NCI-H526 (cell line): ENCODE results near the gene TSPAN9.

Experiments used
- DNase-seq, 2 experiments: peaks; one replicate each; lab custom pipeline; 2025; lab: John Stamatoyannopoulos, UW

TSPAN9 gene

DNA sequence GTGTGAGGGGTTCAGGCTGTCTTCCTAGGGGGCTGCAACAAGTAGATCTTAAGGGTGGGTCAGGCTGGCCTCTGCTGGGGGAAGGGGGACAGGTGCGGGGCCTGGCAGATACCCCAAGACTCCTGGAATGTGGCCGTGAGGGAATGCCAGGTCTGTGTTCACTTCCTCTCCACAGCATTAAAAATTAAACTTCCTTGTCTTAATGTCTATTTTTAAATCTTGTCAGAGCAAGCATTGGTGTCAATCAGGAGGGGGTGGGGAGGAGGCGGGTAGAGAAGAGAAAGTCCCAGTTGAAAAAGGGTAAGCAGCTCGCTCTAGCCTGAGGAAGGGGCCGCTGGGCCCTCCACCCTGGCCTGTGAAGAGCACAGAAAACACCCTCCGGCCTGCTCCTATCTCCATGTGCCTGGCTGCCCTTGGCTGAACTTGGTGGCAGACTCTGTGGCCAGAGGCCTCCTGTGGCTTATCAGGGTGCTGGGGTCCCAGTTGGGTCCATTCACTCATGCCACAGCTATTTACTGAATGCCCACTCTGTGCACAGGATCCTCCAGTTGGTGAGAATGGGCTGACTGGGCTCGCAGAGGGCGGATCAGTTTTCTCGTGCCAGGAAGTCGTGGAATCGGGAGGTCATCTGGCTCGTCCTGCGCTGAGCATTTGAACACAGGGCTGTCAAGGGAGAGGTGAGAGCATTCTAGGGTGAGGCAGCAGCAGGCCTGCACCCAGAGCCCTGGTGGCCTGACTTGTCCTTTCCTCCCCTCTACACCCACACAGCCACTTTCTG, 128.8 kb downstream of the TSPAN9 start:
- no peak for DNase-seq

DNA sequence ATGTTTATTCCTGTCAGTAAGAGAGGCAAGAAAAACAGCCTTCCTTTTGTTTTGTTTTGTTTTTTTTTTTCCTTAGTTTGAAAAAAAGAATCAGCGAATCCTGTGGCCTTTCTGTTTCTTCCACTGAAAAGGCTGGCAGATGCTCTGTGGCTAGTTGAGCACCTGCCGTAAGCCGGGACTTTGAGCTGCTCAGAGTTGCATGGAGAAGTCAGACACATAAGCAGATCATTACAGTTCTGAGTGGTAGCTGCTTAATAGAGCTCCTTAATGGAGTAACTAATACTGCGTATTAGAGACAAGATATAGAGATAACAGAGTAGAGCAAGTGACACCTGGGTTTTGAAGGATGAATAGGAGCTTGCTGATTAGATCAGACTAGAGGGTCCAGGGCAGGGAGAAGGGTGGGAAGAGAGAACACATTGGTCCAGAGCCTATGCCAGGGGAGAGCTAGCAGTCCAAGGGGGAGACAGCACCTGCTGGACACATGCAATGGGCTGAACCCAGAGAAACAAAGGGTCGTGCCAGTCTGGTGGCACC, 129.4 kb downstream of the TSPAN9 start:
- no peak for DNase-seq

DNA sequence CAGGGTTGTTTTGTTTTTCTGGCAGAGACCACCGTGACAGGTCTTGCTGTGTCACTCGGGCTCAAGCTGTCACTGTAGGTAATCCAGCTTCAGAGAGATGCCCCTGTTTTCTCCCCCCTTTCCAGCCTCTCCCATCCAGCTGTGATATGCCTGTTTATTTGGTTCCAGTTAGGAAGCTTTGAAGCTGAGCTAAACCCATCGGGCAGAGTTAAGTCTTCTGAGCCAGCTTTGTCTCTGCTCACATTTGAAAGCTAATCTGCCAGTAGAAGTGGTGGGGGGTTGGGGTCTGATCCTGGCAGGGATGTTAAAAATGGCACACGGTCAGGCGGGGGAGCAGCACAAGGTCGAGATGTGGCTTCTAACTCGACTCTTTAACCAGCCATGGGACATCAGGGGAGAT, 130.0 kb downstream of the TSPAN9 start:
- DNase-seq, result no peak

DNA sequence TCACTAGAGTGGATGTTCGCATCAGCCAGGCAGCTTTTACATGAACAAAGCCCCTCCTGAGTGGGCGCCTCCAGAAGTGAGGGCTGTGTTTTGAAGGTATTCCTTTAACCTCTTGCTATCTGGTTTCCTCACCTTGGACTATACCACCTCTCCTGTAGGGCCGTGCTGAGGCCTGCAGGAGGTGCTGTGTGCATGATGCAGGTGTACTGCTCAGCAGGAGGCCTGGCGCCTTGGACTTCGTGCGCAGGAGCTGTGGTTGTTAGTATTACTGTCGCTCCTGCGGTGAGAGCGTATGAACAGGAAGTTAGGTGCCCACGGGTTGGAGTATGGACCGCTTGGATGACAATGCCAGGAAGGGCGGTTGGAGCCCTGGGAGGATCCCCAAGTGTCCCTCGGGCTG, 130.7 kb downstream of the TSPAN9 start:
- DNase-seq, result peak in 1 of 2 experiments; percentile 67

DNA sequence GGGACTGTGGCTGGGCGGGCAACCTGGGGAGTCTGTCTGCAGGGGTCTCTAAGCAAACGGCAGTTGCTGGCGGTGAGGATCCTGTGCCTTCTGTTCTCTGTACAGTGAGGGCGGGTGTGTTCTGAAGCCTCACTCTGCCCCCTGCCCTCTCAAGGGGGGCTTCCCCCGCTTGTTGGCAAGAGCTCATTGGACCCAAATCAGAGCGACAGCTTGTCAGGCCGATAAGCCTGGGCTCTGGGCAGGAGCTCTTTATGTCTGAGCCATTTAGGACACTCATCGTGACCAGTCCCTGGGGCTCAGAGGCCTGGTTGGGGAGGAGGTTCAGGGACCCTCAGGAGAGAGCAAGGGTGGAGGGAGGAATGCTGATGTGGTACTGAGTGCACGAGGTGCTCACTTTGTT, 136.0 kb downstream of the TSPAN9 start:
- no peak for DNase-seq

DNA sequence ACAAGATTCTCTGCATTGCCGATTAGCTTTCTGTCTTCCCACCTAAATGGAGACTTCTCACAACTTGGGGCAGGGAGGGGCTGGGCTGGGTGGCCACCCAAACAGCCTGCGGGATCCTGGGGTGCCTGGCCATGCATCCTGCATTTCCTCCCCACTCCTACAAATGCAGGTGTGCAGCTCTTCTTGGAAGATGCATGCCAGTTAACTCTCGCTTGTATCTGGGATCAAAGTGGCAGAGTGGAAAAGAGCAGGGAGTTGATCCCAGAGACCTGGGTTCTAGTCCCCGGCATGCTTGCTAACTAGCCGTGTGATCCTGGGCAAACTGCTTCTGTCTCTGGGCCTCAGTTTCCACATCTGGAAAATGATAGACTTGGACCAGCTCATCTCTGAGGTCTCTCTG, 136.6 kb downstream of the TSPAN9 start:
- DNase-seq, result no peak

GRCh38 chr12:3214526-3215365, 137.6 kb downstream of the TSPAN9 start:
- DNase-seq, result peak; percentile 23 to 48

- no peak for DNase-seq
Observed at GRCh38 chr12:3215410-3215975, 138.3 kb downstream of the TSPAN9 start.

DNA sequence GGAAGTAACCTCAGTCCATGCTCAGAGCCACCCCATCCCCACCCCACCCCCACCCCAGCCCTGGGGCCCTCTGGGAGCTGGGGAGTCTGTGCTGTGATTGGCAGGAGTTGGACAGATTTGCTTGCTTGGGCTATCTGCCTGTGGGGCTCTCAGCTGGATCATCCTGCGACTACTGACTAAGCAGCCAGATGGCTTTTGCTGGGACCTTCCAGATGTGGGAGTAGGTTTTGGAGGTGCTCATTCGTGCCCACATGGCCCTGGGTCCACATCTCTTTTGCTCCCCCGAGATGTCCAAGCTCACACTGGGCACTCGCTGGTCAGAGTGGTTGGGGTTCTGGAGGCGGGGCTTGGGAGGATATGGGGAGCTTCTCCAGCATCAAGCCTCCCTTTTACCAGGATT, 138.9 kb downstream of the TSPAN9 start:
- DNase-seq, result no peak

DNA sequence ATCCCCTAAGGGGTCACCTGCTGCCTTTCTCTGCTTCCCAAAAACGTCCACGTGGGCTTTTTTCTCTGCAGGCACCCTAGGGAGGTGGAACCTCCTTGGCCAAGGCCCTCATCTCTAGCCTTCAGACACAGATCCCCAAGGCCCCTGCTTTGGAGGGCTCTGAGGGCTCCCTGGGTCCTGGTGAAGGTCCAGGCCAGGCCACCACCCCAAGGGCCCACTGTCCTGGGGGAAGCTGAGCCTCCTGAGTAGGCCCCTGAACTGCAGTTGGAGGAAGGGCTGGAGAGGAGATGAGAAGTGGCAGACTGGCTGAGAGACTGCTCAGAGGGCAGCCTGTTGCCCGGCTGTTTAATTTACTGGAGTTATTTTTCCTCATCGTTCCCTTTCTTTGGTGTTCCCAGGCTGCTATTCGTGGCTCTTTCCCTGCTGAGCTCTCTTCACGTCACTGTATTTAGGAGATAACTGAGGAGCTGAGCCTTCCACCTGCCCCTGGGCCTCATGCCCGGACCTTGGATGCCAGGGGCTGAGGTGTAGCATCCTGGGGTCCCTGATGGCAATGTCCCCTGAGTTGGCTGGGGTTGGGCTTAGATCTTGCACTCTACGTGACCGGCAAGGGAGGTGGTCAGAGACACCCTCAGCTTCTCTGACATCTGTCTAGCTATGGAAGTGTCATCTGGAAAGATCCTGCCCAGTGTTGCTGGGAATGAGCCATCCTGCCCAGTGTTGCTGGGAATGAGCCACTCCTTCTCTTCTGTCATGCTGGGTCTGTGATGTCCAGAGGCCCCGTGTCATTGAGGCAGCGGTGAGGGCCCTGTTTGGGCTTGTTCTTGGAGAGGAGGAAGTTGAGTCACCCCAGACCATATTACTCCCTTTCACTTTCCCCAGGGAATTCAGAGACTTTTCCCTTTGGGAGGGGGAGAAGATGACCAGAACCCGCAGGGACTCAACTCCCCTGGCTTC, 139.8 kb downstream of the TSPAN9 start:
- DNase-seq, result no peak

DNA sequence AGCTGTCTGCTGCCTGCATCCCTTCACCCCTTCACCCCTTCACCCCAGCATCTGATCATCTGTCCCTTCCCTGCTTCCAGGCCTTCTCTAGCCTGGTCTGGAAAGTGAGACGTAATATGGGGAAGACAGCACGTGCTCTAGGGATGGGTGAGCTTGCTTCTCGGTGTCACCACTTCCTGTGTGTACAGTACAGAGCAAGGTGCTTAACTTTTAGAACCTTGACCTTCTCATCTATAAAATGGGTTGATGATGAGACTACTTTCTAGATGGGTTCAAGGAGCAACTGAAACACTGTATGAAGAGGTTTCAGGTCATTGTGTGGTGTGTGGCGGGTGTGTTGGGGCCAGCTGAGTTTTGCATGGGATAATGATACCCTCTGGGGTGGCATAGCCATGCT, 140.5 kb downstream of the TSPAN9 start:
- no peak for DNase-seq

DNA sequence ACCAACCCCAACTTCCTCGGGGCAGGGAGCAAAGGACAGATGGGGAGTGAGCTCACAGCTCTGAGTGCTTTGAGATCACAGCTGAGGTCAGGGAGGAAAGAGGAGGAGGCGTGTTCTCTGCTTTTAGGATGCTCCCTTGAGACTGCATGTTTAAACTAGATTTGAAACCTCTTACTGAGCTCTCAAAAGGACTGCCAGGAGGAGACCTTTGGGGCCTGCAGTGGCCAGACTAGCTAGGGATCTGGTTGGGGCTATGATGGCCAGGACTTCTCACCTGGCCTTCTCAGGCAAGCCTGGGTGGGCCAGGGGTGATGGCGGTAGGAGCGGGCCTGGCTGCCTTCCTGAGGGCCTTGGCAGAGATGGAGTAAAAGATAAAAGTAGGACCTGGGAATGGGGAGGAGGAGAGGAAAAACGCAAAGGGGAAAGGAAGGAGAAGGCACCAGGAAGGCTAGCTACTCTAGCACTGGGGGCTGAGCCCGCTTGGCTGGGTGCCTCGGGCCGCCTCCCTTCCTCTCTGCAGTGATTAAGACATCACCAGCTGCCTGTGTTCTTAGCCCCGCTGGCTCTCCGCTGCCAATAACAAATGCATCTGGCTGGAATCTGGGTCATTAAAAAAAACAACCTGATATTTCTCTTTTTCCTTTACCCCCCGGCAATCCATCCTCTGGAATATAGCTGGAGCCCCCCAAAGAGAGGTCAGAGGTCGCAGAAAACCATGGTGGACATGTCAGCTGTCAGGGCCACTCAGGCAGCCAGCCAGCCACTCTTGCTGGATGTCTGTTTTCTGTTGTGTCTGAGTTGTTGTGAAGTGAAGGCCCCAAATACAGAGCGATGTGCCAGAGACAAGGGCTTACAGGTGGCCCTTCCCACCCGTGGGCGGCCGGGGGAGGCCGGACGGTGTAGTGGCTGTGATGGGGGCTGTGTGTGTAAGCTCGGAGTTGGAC, 141.3 kb downstream of the TSPAN9 start:
- DNase-seq, result no peak

DNA sequence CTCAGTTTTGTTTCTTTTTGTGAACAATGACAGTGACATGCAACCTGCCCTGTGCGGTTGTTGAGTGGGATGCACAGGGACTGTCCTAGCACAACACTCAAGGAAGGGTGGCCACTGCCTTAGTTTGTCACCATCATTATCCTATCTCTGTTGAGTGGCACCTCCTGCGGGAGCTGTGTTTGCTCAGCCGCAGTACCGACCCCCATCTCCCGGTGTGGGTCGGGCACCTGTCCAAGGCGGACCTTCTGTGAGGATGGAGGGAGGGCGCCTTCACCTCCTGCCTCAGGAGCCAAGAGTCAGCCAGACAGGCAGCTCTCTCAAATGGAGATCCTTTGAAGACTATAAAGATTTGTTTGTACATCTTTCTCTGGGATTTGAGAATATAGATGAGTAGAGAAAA, 142.1 kb downstream of the TSPAN9 start:
- no peak for DNase-seq

GRCh38 chr12:3220382-3221321, 143.5 kb downstream of the TSPAN9 start:
- no peak for DNase-seq

- DNase-seq, result no peak
Observed at GRCh38 chr12:3222306-3222705, 145.1 kb downstream of the TSPAN9 start.

- DNase-seq, result peak; percentile 75 to 87
Observed at GRCh38 chr12:3222979-3223378, 145.8 kb downstream of the TSPAN9 start.

DNA sequence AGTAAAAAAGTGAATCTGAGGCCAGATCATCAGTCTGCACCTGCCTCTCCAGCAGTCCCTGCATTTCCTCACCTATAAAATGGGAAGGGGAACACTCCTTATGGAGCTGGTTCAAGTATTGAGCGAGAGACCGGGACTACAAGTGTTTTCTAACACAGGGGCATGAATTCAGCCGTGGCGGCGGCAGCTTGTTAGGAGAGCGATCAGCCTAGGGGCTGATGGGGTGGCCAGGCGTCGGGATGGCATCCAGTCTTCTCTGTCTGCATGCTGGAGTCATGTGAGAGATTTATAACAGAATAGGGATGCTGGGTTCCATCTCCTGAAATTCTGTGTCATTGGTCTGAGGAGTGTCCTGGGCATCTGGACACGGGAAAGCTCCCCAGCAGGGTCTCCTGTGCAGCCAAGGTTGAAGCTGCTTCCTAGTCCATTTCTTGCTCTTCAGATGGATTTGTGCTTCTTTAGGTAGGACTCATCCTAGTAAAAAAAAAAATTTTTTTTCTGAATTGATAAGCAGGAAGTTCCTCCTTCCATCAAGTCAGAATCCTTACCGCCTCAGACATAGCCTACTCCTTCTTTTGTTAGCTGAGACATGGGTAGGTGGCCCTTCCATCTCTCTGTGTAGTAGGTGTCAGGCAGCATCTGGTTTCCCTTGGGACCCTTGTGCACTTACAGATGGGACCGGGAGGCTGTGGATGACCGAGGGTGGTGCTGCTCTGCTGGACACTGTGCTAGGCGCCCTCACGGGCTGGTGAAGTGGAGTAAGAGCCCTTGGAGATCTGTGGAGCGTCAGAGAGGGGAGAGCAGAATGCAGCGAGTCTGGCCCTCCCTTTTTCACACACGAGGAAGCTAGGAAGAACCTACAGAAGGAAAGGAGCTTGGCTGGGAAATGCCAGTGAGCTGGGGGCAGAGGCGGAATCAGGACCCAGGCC, 146.7 kb downstream of the TSPAN9 start:
- DNase-seq, result peak in 1 of 2 experiments; percentile 35

DNA sequence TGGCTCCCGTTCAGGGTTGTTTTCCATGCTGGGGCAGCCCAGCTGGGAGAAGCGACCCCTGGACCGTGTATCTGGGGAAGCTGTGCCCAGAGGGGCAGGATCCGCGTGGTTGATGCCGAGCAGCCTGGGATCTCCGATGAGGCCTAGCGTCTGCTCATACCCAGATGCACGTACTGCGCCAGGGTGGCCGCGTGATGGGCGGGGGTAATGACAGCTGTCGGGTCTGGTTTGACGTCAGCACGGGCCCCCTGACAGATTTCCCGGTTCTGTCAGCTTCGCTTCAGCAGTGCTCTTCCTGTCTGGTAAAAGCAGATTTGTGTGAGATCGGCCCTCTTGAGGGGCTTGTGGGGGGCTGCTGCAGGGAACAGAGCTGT, 147.3 kb downstream of the TSPAN9 start:
- DNase-seq, result no peak
